GM12891 (cell line): Measurements from ENCODE around the gene SELENOT.

Experiments
- POLR2A ChIP-seq: IDR thresholded peaks from 2 replicates; pipeline ENCODE4 v1.6.1; 2011; ENCODE audit warnings: low read depth, low read length, control low read depth
- POLR2AphosphoS5 ChIP-seq: IDR thresholded peaks from 2 replicates; pipeline ENCODE4 v1.6.1; 2011; ENCODE audit warnings: low read depth, low read length, control low read depth
- POU2F2 ChIP-seq: IDR thresholded peaks from 2 replicates; pipeline ENCODE4 v1.6.1; 2011; ENCODE audit warnings: low read depth, mild to moderate bottlenecking, control low read depth, low read length, moderate library complexity
- SPI1 ChIP-seq: IDR thresholded peaks from 2 replicates; pipeline ENCODE4 v1.6.1; 2011; ENCODE audit warnings: low read depth, low read length, control low read depth
- TAF1 ChIP-seq: IDR thresholded peaks from 2 replicates; pipeline ENCODE4 v1.6.1; 2011; ENCODE audit warnings: low read depth, low read length, control low read depth

- TF ChIP-seq POLR2A (no peak), TAF1 (no peak), POLR2AphosphoS5 (no peak), SPI1 (no peak), POU2F2 (no peak)
Observed at GRCh38 chr3:150613034-150613433, 9.9 kb downstream of the SELENOT start.
